GM18907 (cell line): ENCODE measurements around the gene IFITM10.
A peak's percentile ranks its signal among the peaks of the same experiment; 100 is the strongest.

ENCODE experiments used
- ATAC-seq: cut with Tn5 transposase; IDR thresholded peaks from one replicate; pipeline ENCODE4 v1.9.1; 2021; ENCODE audit warnings: mild to moderate bottlenecking, moderate library complexity; ENCODE audit not compliant: unreplicated experiment

The IFITM10 gene

GRCh38 chr11:1727096-1727690 is 23.2 kb downstream of the IFITM10 start:
- no peak for ATAC-seq

- ATAC-seq = no peak
Observed at GRCh38 chr11:1719781-1720180, 30.6 kb downstream of the IFITM10 start.

DNA sequence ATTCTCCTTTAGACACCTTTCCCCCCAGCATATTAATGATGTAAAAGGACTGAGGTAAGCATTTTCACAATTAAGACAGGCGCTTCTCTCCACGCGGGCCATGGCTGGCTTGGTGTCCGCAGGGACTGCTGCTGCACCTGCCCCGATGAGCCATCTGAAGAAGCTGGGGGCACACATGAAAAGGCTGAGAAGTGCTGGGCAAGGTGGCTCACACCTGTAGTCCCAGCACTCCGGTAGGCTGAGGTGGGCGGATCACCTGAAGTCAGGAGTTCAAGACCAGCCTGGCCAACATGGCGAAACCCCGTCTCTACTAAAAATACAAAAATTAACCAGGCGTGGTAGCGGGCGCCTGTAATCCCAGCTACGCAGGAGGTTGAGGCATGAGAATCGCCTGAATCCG is 32.1 kb downstream of the IFITM10 start:
- ATAC-seq = no peak

- no peak for ATAC-seq
Observed at GRCh38 chr11:1717745-1718144, 32.6 kb downstream of the IFITM10 start.

- no peak for ATAC-seq
Observed at GRCh38 chr11:1714908-1715885, 35.2 kb downstream of the IFITM10 start.

DNA sequence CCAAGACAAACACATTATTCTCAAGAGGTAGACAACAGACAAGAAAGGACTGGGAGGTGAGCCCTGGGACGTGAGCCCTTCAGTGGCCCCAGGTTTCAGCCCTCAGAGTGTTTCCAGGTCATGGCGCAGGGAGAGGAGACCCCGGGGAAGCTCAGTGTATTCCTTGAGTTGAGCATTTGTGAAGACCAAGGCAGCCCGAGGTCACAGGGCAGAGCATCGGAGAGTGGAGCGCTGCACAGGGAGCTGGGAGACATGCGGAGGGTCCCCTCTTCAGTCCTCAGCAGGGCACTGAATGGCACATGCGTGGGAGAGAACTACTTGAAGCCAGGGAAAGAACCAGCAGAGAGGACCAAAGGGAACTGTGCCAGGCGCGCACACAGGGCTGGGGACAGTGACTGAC is 41.7 kb downstream of the IFITM10 start:
- ATAC-seq = no peak

DNA sequence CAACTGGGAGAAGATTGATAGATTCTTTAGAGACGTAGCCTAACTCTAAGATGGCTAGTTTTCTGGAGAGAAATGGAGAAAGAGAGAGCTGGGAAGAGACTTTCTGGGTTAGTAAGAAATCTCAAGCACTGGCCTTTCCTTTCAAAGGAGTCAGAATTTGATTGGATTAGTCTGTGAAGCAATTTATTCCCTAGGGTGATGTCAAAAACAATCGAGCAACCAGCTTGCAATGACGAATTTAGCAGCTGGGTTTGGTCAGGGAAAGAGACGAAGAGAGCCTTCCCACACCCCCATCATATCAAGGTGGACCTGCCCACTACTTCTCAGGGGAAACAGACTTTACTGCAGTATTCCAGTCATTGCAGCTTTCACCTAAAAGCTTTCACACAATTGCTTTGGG is 42.6 kb downstream of the IFITM10 start:
- ATAC-seq = no peak

DNA sequence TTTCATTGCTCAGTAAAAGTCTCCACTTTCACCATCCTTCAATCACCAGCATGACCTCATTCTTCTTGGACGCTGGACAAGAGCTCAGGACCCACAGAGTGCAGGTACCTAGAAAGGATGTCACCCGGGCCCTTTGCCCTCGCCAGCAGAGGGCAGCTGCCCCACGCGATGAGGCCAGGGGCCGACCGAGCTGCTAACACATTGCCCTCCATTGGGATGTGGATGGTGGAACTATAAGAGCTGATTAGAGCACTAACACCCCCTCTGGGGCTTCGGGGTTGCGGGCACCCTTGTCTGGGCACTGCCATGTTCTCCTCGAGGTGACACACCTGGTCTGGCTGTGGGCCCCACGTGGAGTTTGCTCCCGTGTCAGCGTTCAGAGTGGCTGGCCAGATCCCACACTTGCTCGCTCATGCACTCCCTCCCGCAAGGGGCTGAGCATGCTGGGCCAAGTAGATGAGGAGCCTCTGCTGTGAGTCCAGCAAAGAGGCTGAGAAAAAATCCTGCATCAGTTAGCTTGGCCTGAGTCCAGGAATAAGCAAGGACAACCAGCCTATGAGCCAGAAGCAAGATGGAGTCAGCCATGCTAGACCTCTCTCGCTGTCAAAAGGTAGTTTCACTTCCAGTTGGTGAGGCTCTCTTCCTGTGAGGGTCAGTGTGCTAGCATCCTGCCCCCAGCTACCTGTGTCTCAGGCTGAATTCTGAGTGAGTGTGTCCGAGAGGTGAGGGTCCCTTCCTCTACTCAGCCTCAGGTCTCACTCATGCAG is 43.6 kb downstream of the IFITM10 start:
- ATAC-seq = no peak

DNA sequence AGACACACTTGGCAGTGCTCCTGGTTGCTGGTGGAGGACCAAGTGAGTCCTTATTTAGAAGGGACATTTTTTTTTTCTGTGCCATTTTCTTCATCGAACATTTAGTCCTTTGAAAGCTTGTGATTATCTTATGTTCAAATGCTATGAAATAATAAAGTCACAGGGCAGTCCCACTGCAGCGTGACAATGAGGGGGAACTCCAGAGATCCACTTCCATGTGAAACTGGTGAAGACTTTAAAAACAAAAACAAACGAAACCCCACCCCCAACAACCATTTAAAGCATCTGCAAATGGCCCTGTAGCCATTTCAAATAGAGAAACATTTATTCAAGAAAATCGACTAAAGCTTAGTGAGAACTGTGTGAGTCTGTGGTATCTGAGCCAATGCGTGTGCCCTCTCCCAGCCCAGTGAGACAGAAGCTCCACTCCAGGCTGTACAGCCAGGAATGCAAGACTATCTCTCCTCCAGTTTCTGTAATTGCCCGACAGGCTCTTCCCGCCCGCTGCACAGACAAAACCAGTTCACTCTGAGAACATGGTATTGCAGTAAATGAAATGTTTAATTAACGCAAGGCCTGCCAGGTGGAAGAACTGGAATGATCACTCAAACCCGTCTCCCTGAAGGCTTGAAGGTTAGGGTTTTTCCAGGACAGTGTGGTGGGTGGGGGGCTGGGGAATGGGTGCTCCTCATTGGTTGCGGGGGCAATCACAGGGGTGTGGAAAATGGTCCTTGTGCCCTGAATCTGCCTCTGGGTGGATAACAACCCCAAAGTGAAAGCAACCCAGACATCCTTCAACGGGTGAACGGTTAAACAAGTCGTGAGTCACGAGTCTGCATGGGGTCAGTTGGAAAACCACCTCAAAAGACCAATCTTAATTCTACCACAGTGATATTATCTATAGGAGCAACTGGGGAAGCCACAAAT is 45.0 kb downstream of the IFITM10 start:
- no peak for ATAC-seq

DNA sequence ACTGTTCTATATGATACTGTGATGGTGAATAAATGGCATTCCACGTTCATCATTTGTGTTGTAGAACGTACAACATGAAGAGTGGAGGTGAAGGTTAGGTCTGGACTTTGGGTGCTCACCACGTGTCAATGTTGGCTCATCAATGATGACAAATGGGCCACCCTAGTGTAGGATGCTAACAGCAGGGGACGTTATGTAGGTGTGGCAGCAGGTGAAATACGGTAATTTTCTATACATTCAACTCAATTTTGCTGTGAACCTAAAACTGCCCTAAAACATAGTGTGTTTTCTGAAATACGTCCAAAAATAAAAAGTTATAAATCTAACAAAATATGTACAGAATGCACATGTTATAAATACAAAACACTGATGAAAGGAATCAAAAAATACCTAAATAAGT is 47.2 kb downstream of the IFITM10 start:
- no peak for ATAC-seq

DNA sequence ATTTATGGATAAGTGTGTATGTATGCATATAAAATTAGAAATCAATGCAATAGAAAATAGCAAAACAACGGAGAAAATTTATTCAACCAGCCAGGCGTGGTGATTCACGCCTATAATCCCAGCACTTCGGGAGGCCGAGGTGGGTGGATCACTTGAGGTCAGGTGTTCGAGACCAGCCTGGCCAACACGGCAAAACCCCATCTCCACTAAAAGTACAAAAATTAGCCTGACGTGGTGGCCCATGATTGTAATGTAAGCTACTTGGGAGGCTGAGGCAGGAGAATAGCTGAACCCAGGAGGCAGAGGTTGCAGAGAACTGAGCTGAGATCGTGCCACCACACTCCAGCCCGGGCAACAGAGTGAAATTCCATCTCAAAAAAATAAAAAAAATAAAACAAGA is 47.9 kb downstream of the IFITM10 start:
- ATAC-seq = no peak

DNA sequence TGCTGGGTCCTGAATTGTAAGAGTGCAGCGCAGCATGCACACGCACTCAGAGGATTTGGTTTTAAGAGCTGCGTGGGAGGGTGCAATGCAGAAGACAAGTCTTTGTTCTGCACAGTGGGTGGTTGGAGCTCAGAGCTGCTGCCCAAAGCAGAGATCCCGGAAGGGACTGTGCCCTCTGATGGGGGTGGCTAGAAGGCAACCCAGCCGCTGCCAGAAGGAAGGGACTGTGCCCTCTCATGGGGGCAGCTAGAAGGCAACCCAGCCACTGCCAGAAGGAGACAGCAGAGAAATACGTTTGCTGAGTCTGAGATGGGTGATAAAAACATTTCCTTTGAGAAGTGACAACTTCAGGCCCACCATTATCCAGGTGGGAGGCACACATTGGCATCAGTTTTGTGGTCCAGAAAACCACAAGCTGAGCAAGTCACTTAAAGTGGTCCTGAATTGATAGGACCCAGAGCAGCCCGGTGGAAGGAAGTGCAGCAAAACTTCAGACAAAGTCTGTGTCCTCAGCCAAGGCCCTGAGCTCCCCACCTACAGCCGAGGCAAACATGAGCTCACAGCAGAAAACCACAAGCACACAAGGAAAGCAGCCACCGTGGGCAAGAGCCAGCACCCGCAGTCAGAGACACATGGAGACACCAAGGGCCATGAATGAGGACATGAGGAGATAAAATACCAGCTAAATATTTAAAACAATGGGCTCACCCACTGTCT is 49.1 kb downstream of the IFITM10 start:
- ATAC-seq = no peak

GRCh38 chr11:1699771-1700170 is 50.6 kb downstream of the IFITM10 start:
- ATAC-seq = no peak

GRCh38 chr11:1696608-1697570 is 53.5 kb downstream of the IFITM10 start, which contains the start of gene KRTAP5-6:
Gene KRTAP5-6 (plus strand): TSS chr11:1697195. CDS start chr11:1697246, 51 bp downstream.
- ATAC-seq = no peak

- ATAC-seq = no peak
Observed at GRCh38 chr11:1695548-1696108, 54.8 kb downstream of the IFITM10 start.

DNA sequence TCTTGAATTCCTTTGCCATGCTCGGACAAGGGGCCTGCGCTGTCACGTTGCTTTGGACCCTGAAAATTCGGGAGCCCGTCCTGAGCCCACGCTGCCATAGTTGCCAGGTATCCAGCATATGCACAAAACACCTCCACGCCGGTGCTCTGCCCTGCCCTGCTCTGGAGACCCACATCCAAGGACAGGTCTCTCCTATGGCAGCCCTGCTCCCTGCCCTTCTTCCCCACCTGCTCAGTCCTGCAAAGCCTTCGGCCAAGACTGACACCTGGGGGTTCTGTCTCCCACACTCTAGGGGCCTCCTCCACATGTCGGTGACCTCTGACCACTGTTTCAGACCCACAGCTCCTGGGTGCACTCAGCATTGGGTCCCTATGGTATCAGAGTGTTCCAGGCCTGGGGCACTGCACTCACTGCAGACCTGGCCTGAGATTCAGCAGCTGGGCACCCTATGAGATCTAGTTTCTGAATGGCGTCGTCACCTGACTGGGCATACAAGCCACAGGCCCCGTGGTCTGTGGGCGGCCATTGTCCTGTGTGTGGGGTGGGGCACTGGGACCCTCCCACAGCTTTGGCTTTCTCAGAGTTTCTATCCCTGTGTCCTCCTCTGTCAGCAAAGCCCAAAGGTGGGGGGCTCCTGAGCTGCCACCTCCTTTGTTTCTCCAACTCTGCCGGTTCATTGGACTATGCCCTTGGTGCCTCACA is 55.4 kb downstream of the IFITM10 start:
- ATAC-seq = no peak

- ATAC-seq = peak; percentile 65
Observed at GRCh38 chr11:1694064-1694845, 56.1 kb downstream of the IFITM10 start.
